Measurements from ENCODE around the gene MAPKAPK2.

DNA sequence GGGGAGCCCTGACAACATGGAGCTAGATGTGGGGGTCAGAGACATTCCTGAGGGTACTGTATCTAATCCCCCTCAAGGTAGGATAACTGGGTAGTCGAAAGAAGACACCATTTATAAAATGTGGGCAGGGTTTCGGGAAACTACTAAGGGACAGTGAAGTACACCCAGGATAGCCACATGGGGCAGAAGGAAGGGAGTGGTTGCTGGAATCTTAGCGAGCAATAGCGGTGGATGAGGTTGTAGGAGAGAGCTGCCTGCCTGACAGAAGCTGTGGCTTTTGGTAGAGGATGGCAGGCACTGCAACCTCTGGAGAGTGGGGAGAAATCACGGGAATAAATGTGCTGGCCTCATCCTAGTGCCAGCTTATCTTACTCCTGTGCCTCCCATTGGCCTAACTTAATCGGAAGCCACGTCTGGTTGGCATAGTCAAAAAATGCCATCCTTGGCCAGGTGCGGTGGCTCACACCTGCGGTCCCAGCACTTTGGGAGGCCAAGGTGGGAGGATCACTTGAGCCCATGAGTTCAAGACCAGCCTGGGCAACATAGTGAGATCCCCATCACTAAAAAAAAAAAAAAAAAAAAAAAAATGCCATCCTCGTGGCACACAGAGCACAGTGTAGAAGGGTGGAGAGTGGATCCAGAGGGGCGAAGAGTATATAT is 23.4 kb upstream of the MAPKAPK2 start:
- TF ChIP-seq, protein P1, sequence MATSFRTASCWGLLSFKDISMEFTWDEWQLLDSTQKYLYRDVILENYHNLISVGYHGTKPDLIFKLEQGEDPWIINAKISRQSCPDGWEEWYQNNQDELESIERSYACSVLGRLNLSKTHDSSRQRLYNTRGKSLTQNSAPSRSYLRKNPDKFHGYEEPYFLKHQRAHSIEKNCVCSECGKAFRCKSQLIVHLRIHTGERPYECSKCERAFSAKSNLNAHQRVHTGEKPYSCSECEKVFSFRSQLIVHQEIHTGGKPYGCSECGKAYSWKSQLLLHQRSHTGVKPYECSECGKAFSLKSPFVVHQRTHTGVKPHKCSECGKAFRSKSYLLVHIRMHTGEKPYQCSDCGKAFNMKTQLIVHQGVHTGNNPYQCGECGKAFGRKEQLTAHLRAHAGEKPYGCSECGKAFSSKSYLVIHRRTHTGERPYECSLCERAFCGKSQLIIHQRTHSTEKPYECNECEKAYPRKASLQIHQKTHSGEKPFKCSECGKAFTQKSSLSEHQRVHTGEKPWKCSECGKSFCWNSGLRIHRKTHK (tag by site-specific recombination; IDR thresholded peaks at IDR 0.05), result no peak
- no peak for TF ChIP-seq ZBTB7A (tag by site-specific recombination; IDR thresholded peaks at IDR 0.05; ENCODE audit: low read depth)
- no peak for TF ChIP-seq SCRT2 (tag by site-specific recombination; IDR thresholded peaks at IDR 0.05)
- TF ChIP-seq, protein P2, sequence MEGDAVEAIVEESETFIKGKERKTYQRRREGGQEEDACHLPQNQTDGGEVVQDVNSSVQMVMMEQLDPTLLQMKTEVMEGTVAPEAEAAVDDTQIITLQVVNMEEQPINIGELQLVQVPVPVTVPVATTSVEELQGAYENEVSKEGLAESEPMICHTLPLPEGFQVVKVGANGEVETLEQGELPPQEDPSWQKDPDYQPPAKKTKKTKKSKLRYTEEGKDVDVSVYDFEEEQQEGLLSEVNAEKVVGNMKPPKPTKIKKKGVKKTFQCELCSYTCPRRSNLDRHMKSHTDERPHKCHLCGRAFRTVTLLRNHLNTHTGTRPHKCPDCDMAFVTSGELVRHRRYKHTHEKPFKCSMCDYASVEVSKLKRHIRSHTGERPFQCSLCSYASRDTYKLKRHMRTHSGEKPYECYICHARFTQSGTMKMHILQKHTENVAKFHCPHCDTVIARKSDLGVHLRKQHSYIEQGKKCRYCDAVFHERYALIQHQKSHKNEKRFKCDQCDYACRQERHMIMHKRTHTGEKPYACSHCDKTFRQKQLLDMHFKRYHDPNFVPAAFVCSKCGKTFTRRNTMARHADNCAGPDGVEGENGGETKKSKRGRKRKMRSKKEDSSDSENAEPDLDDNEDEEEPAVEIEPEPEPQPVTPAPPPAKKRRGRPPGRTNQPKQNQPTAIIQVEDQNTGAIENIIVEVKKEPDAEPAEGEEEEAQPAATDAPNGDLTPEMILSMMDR (tag by site-specific recombination; IDR thresholded peaks at IDR 0.05), result no peak
- TF ChIP-seq MZF1 (tag by site-specific recombination; IDR thresholded peaks at IDR 0.05; ENCODE audit: borderline replicate concordance), result no peak
- no peak for TF ChIP-seq ZNF560 (tag by site-specific recombination; IDR thresholded peaks at IDR 0.05; ENCODE audit: borderline replicate concordance)

All from HEK293 (cell line).